IMR-90 (cell line): ENCODE measurements around the gene CUBN.

Experiments
- CTCF ChIP-seq: conservative IDR thresholded peaks from 2 replicates; pipeline ENCODE4 v1.5.1; 2012; ENCODE audit warnings: mild to moderate bottlenecking, low read depth, low read length, improper control_type of control experiment
- MAZ ChIP-seq: IDR thresholded peaks from 2 replicates; pipeline ENCODE4 v1.6.1; 2012; ENCODE audit warnings: low read depth, mild to moderate bottlenecking, low read length, improper control_type of control experiment, moderate library complexity, borderline replicate concordance
- RAD21 ChIP-seq: IDR thresholded peaks from 2 replicates; pipeline ENCODE4 v1.6.1; 2012; ENCODE audit warnings: low read length, improper control_type of control experiment

- TF ChIP-seq CTCF (no peak), RAD21 (no peak), MAZ (no peak)
Measured at GRCh38 chr10:17166699-17167098, 37.1 kb upstream of the CUBN start.
